GM12865 (cell line): ENCODE results near the gene C11orf21.

Source experiments
- DNase-seq: peaks from one replicate; pipeline ENCODE4 v3.0.0; 2010; ENCODE audit warnings: low read depth
- H3K4me3 ChIP-seq: 2 replicates; pipeline ENCODE4 v1.5.1; 2011; ENCODE audit warnings: mild to moderate bottlenecking, low read depth, low read length, control low read depth
- CTCF ChIP-seq: IDR thresholded peaks from 2 replicates; pipeline ENCODE4 v1.5.1; 2011; ENCODE audit warnings: low read length, control low read depth, low read depth, inconsistent platforms; ENCODE audit not compliant: insufficient read depth; ENCODE audit errors: missing control alignments

C11orf21 gene

GRCh38 chr11:2306877-2307500, 5.3 kb upstream of the C11orf21 start:
- TF ChIP-seq CTCF: no peak
- H3K4me3 ChIP-seq: no peak overlapping the region
- no peak for DNase-seq

- DNase-seq: no peak
- TF ChIP-seq CTCF: no peak
- no peak overlapping the region for H3K4me3 ChIP-seq
Measured at GRCh38 chr11:2306452-2306823, 4.7 kb upstream of the C11orf21 start.

GRCh38 chr11:2305788-2306451, 4.2 kb upstream of the C11orf21 start:
- no peak for TF ChIP-seq CTCF
- DNase-seq: no peak
- no peak overlapping the region for H3K4me3 ChIP-seq

GRCh38 chr11:2305140-2305778, 3.5 kb upstream of the C11orf21 start:
- peak; percentile 93 for TF ChIP-seq CTCF
- no peak overlapping the region for H3K4me3 ChIP-seq
- peak; percentile 73 for DNase-seq

GRCh38 chr11:2304506-2305139, 2.9 kb upstream of the C11orf21 start:
- TF ChIP-seq CTCF: no peak
- no peak overlapping the region for H3K4me3 ChIP-seq
- DNase-seq: no peak

GRCh38 chr11:2303627-2304505, 2.1 kb upstream of the C11orf21 start:
- DNase-seq: no peak
- TF ChIP-seq CTCF: no peak
- no peak overlapping the region for H3K4me3 ChIP-seq
